HG02571 (cell line): ENCODE data around the gene PTPRM.

Experiments used
- ATAC-seq: cut with Tn5 transposase; IDR thresholded peaks from one replicate; pipeline ENCODE4 v1.9.1; 2021; ENCODE audit warnings: mild to moderate bottlenecking, moderate library complexity; ENCODE audit not compliant: unreplicated experiment

Gene PTPRM

DNA sequence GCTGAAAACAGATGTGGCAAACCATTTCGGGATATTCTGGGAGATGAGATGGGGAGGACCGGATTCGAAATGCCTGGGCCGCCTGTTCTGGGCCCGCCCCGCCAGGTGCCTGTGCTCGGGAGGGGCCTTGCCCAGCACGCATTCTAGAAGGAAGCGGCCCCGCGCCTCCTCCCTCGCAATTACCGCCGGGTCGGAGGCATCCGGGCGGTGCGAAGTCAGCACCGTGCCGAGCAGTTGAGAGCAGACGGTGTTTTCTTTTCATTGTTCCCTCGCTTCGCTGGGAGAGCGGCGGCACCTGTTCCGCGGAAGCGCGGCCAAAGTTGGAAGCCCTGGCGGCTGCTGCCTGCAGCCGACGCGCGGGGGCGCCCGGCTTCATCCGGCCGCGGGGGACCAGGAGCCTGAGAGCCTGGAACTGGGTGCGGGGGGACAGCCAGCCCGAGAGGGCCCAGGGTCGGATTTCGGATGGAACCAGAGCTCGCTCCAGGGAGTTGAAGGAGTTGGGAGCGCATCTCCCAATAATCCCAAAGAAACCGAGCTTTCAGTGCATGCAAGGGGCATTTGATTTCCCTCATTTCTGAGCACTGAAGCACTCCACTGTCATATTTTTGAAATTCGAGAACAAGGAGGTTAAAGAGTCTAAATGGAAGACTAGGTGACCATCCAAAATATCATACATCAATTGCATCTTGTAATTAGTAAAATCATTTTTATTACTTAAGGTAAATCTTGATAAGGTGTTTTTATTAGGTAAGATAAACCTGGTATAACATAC lies 800.3 kb downstream of the PTPRM start:
- ATAC-seq = no peak

DNA sequence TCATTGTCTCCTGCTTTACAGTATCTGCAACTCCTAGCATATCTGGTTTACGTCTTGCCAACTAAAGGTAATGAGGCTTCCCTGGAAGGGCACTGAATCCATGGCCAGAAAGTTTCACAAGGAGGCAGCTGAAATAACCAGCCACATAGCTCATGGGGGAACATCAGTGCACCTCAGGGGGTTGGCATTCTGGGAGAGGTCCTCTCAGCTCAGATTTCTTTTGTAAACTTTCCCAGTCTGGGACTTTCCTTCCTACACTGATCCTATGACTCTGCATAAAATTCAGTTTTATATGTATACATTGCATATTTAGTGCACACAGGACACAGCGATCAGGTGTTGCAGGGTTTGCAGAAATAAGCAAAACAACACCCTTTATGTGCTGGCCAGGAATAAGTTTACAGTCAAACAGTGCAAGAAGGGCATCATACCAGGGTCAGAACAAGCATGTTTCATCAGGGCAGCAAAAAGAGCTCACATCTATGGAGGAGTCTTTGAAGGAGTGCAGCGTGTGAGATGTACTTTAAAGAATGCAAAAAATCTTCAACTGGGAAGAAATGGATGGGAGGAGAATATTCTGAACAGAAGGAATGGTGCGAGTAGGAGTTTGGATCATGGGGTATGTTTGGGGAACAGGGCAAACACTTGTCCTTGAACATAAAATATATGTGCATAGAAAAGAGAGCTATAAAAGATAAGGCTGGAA lies 801.5 kb downstream of the PTPRM start:
- no peak for ATAC-seq

DNA sequence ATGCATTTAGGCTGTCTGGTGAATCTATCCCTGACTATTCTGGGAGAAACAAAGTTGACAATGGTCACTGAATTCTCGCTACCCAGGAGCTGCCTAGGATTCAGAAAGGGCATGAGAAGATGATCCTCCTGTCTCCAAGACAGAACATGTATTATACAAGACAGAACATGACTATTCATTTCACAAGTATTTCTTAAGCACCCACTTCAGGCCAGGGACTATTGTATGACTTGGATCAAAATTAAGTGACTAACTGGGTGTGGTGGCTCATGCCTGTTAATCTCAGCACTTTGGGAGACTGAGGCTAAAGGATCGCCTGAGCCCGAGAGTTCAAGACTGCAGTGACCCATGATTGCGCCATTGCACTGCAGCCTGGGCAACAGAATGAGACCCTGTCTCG lies 806.4 kb downstream of the PTPRM start:
- no peak for ATAC-seq

DNA sequence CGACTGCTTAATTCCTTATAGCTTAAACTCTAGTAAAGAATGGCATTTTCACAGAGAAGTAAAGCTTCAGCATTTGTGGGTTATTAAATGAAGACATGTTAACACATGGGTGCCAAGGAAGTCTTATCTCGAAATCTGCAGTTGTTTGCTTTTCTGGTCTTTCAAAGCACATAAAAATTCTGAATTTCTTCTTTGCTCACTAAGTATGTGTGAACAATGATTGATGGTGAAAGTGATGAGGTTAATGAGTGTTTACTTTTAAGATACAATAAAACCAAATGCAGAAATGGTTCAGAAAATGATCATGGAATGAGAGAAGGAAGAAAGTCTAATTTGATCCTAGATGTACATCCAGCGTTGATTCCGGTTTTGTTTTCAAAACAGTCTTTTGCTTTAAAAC lies 807.6 kb downstream of the PTPRM start:
- no peak for ATAC-seq

DNA sequence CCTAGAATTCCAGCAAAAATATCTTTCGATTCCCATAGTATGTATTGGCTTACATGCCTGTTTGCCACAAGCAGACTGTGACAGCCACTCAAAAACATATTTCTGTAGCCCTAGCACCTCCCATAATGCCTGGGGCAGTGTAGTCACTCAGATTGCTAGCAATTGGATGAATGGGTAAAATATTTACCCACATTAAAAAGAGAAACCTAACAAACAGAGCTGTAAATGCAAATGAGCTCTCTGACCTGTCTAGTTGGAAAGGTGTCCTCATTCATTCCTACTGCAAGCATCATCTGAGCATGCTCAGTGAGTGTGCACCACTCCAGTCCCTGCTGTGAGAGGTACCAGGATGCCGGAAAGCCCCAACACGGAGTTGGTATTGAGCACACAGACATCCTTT lies 808.1 kb downstream of the PTPRM start:
- no peak for ATAC-seq

DNA sequence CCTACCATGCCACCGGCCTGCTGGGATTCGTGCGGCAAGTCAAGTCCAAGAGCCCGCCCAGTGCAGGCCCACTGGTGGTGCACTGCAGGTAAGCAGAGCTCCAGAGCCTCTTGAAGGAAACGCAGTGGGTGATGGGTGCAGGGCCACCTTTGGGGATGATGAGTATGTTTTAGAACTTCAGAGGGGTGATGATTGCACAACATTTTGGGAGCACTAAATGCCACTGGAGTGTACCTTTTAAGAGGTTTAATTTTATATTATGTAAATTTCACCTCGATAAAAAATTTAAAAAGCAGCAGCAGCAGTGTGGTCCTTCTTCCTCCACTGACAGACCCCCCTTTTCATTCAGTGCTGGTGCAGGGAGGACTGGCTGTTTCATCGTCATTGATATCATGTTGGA lies 809.0 kb downstream of the PTPRM start:
- ATAC-seq = no peak

DNA sequence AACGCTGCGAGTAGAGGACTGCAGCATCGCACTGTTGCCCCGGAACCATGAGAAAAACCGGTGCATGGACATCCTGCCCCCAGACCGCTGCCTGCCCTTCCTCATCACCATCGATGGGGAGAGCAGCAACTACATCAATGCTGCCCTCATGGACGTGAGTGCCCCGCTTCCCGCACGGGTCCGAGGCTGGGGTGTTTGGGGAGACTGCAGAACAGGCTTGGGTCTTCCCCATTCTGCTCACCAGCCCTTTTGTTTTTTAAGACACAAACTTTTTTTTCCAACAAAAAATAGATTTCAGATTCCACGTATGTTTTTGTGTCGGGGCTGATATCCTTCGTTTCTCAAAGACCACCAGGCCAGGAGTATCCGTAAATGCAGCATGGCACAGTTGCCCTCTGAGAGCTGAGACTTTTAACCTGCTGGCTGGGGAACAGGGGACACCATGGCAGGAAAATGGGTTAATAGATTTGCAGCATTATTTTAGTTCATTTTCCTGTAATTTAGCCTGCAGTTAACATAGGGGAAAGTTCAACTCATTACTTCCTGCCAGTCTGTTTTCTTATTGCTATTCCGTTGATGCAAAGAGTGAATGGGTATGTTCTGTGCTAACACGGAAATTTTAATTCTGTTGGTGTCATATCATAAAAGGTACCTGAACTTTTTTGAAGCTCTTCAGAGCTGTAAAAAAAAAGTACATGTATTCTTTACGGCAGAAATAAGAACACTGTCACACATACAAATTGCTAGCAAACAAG lies 812.2 kb downstream of the PTPRM start:
- no peak for ATAC-seq

DNA sequence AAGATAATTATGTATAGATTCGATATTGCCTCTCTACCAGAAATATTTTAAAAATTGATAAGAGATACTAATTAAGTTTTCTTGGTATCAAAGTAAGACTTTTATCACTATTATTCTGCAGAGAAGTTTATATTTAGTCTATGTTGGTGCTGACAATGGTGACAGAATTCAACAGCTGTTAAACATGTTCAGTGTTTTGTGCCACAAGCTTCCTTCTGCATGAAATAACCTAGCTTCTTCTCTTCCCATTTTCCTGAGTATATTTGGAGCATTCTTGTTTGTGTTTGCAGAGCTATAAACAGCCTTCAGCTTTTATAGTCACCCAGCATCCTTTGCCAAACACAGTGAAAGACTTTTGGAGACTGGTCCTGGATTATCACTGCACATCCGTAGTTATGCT lies 812.9 kb downstream of the PTPRM start:
- ATAC-seq = no peak

DNA sequence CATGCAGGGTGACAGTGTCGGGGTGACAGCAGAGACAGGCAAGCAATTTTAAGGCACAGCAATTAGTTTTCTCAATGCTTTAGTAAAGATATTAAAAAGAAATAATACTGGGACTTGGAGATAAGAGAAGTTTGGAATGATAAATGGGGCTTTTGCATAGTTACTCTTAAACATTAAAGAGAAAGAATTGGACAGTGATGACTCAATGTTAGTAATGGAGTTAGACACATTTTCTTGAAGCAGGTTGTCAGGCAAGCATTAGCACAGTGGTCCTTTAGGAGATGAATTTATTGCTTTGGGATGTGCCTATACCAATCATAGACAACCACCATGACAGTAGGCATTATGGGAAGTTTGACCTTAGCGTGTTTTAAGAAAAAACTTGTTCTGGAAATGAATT lies 813.8 kb downstream of the PTPRM start:
- no peak for ATAC-seq

DNA sequence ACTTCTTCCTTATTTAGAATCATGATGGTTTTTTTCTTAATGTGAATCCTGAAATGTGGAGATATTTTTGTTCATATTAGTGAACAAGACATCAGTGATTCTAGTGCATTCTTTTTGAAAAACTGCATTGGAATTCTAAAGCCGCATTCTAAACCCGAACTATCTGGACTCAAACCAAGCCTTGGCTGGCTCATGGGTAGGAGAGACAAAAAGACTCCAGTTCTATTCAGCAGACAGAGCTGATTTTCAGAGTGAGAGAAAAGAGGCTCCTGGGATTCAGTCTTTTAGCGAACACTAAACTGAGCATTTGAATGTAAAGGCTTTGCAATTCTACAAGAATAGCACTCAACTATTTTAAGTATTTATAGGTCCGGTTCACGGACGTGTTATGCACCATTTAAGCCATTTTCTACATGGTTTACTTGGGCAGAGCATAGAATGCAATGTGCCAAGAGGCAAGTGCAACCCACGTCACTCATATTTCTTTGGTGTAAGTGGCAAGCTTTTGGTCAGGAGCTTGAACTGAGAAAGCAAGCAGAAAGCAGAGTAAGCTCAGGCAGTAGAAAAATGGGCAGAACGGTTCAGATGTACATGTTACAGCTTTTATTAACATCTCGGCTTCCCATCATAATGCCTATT lies 814.8 kb downstream of the PTPRM start:
- no peak for ATAC-seq

DNA sequence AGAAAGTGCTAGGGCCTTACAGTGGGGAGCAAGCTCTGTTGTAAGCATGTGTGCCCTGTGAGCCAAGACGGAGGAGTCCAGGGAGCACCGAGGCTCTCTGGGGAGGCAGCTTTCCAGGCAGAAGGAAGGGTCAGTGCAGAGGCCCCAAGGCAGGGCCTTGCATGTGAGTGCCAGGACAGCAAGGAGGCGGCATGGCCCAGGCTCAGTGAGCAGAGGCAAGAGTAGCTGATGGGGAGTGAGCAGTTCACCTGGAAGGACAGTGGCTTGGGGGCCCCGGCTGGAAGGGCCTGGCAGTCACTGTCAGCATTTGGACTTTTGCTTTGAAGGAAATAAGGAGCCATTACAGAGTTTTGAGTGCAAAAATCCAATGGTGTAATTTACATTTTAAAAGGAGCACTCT lies 818.3 kb downstream of the PTPRM start:
- ATAC-seq = no peak

DNA sequence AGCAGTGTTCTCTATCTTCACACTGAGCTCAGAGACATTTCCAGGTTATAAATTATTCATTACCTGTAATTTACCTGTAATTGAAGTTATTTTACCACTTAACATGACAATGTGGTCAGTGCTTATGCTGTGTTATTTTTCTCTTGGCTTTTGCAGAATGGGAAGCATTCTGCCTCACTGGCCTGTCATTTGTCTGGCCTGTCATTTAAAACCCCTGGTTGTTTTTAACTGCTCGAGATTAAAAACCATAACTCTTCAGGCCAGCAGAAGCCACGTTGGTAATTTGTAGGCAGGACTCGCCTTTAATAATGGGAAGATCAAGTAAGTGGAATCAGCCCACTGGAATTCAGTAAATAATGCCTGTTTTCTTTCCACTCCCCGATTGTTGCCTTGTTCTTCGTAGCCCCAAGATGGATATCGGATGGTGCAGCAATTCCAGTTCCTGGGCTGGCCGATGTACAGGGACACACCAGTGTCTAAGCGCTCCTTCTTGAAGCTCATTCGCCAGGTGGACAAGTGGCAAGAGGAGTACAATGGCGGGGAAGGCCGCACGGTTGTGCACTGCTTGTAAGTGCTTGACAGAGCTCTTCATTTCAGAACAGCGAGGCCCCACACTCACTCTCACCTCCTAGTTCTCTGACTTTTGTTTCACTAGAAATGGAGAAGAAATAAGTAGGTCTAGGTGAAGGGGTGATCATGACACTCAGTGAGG lies 819.7 kb downstream of the PTPRM start:
- no peak for ATAC-seq

DNA sequence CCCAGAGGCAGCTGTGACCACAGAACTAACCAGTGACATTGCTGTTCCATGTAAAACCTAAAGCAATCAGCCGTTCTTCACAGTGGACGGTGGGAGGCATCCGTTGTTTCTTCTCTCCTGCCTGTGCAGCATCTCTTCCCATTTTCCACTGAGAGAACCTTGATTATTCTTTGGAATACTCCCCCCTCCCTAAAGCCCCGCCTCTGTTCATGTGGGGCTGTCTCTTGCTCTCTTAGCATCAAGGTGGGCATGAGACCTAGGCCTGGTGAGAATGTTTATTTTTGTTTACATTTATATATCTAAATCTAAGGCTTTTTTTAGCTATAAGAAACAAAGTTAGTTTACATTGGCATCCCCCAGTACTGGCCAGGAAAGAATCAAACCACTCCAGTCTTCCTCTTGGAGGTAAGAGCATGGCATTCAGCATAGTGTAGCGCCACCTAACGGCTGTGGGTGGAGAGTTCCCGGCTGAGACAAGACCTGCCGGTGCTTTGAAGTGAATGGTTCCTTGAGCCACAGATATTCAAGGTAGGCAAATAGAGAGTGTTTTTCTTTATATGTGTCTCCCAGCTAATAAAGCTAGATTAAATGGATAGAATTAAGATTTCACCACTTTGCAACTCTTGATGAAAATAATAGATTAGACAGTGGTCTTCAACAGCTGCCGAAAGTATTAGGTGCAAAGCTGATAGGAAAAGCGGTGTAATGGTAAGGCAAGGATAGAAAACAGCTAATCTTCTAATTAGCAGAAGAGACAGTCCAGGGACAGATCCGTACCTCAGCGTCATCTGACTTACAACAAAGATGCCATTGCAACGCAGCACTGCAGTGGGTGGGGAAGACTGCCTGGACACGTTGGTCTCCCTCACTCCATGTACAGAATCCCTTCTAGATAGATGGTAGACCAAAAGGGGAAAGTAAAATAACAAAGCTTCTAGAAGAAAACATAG lies 822.5 kb downstream of the PTPRM start:
- ATAC-seq = no peak

DNA sequence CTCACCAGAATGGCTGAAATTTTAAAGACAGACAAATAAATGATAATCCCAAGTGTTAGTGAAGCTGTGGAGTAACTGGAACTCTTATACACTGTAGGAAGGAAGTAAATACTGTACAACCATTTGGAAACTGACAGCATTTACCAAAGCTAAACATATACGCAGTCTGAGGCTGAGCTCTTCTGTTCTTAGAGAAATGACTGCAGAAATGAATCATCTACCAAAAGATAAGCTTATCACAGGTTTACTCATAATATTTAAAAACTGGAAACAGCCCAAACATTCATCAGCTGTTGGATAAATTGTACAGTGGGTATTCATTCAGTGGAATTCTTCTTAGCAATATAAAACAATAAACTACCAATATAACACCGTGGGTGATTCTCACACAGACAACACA lies 824.0 kb downstream of the PTPRM start:
- ATAC-seq = no peak

DNA sequence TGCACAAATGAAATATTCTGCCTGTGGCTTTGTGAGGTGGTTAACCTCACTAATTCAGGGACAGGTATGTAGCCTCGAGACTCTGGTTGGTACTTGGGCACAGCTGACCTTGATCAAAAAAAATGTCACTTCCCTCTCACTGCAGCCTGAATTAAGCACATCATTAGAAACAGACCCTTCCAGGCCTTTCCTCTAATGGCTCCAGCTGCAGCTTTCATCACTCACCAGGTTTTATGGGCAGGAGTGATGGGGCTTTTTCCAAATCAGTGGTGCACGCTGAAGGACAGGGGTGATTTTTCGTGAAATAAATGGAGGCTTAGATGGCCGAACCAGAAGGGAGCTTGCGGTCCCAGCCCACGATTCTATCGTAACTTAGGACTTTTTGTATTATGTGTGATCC lies 829.1 kb downstream of the PTPRM start:
- no peak for ATAC-seq

DNA sequence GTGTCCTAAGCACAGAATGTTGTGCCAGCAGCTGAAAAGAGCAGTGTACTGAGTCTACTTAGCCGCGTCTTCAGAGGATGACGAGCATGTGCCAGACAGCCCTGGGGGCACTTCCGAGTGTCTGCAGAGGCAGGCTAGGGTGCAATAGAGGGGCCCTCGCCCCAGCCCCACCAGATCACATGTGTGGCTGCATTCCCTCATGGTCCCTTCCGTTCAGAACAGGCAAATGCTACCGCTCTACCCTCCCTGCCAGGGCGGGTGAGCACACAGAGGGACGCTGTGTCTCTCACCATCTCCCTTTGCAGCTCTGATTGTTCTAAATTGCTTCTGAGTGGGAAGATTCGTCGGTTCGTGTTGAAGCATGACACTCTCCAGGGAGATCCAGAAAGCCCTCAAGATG lies 829.9 kb downstream of the PTPRM start:
- no peak for ATAC-seq

DNA sequence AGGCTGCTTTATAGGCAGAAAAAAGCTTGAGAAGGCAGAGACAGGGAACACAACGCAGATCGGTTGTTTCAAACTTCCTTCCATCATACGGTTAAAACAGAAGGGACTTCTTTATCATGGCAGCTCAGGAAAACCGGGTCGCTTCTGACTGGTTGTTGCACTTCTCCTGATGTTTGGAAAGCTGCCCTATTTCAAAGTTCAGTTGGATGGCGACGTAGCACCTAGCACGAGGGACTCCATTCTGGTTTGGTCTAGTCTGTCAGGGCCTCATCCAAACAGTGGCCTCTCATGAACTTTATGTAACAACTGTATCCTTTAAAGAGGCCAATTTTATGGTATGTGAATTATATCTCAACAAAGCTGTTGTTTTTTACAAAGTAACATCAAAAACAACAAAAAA lies 832.0 kb downstream of the PTPRM start:
- ATAC-seq = no peak

DNA sequence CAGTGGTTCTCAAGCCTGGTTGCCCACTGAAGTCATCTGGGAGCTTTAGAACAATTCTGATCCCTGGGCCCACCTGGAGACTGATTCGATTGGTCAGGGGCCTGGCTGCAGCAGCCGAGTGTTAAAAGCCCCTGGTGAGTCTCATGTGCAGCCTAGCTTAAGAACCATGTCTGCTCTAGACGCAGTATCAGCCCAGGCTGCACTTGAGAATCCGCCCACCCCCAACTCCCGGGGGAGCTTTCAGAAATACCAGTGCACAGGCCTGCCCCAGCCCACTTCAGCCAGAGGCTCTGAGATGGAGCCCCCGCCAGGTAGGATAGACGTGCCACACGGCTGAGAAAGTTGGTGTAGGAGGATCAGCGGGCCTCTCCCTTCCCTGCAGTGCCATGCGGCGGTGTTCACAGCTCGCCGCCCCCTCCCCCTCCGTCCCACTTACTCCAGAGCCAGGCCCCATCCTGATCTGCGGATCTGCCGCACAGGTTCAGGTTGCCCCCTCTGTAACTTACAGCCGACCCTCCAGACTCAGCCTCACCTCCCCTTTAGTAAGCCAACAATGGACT lies 833.2 kb downstream of the PTPRM start:
- ATAC-seq = no peak

DNA sequence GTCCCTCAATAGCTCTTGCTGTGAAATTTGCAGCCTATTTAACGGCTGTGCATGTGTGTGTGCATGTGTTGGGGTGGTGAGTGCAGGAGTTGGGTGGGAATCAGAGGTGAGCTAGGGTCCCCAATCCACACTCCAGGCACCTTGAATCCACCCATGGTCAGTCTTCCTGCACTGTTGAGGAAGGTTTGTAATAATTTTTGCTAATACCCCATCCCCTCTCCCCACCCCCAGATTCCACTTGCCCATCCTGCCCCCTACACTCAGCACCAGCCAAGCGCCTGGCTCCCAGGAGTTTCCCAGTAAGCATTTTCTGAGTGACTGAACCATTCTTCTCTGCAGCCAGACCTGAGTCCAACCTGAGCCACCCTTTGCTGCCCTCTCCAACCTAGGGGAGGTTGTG lies 833.7 kb downstream of the PTPRM start:
- no peak for ATAC-seq
